K562 (cell line): ENCODE results near the gene CKLF. TPM values are rescaled to one million over a fixed set of nuclear protein-coding genes. Genes with fewer than 3 reads are reported as not detected.

Source experiments
- CGGBP1 ChIP-seq: fragments of 250-450 bp; sonication (Bioruptor Pico); IDR thresholded peaks from 2 replicates; pipeline ENCODE4 v1.9.0; 2021; ENCODE audit warnings: mild to moderate bottlenecking
- EP300 ChIP-seq: IDR thresholded peaks from 2 replicates; pipeline ENCODE4 v1.6.1; 2012; ENCODE audit warnings: low read length, improper control_type of control experiment
- ETS1 ChIP-seq: conservative IDR thresholded peaks from 2 replicates; pipeline ENCODE4 v1.6.1; 2011; ENCODE audit warnings: low read depth, mild to moderate bottlenecking, low read length; ENCODE audit not compliant: control insufficient read depth
- EZH2 ChIP-seq: IDR thresholded peaks from 2 replicates; pipeline ENCODE4 v1.6.1; 2012; ENCODE audit warnings: low read depth, mild to moderate bottlenecking, inconsistent platforms, low read length, borderline replicate concordance
- GABPA ChIP-seq: fragments of 200-800 bp; sonication (Bioruptor generic); conservative IDR thresholded peaks from 2 replicates; pipeline ENCODE4 v1.6.1; 2016; ENCODE audit warnings: low read depth, missing genetic modification characterization, missing compliant biosample characterization
- HDAC2 ChIP-seq: fragments of 450-650 bp; IDR thresholded peaks from 2 replicates; pipeline ENCODE4 v1.6.1; 2016; ENCODE audit warnings: mild to moderate bottlenecking
- HOMEZ ChIP-seq: fragments of 250-450 bp; sonication (Bioruptor Pico); IDR thresholded peaks from 2 replicates; pipeline ENCODE4 v1.4.0; 2020; ENCODE audit warnings: mild to moderate bottlenecking, moderate library complexity
- IRF9 ChIP-seq: fragments of 450-650 bp; IDR thresholded peaks from 2 replicates; pipeline ENCODE4 v1.6.1; 2016; ENCODE audit warnings: missing biosample characterization, missing genetic modification characterization
- MLX ChIP-seq, 2 experiments: fragments of 450-650 bp in 1 of 2; sonication (generic) in 1 of 2; formaldehyde crosslinking; conservative IDR thresholded peaks; 2 replicates each; pipeline versions ENCODE4 v1.4.0 to v1.8.1; 2020 to 2022; ENCODE audit warnings: mild to moderate bottlenecking in 1 of 2, missing genetic modification reagents in 1 of 2
- MYC ChIP-seq, 2 experiments: fragments of 250-450 bp in 1 of 2; sonication (Bioruptor Pico) in 1 of 2; IDR thresholded peaks; 2 replicates each; pipeline versions ENCODE4 v1.5.1 to v1.6.1; 2012 to 2021; ENCODE audit warnings: low read depth in 2 of 2, borderline replicate concordance in 1 of 2, improper control_type of control experiment in 1 of 2, low read length in 1 of 2, mild to moderate bottlenecking in 1 of 2, moderate library complexity in 1 of 2
- SP1 ChIP-seq: sonication (generic); formaldehyde crosslinking; IDR thresholded peaks from 2 replicates; pipeline ENCODE4 v1.8.1; 2022; ENCODE audit warnings: mild to moderate bottlenecking, missing genetic modification reagents
- TOE1 ChIP-seq, 2 experiments: fragments of 450-650 bp in 1 of 2; sonication (generic) in 1 of 2; formaldehyde crosslinking in 1 of 2; IDR thresholded peaks; 2 replicates each; pipeline versions ENCODE4 v1.7.1 to v1.8.0; 2016 to 2022; ENCODE audit warnings: borderline replicate concordance in 2 of 2, mild to moderate bottlenecking in 2 of 2, antibody characterized with exemption in 1 of 2, inconsistent platforms in 1 of 2, low read depth in 1 of 2, missing genetic modification reagents in 1 of 2, moderate library complexity in 1 of 2
- ZKSCAN8 ChIP-seq: fragments of 200-800 bp; sonication (Bioruptor generic); IDR thresholded peaks from 2 replicates; pipeline ENCODE4 v1.6.1; 2016; ENCODE audit warnings: missing genetic modification characterization, missing compliant biosample characterization
- ZNF311 ChIP-seq: fragments of 250-450 bp; sonication (Bioruptor Pico); IDR thresholded peaks from 2 replicates; pipeline ENCODE4 v1.4.0; 2020; ENCODE audit warnings: mild to moderate bottlenecking, moderate library complexity
- ZNF583 ChIP-seq: fragments of 250-450 bp; sonication (Bioruptor Pico); IDR thresholded peaks from 2 replicates; pipeline ENCODE4 v1.4.0; 2020
- polyA plus RNA-seq, 8 experiments: library from polyadenylated mRNA; depleted of rRNA in 4 of 8; stranded (reverse) in 5 of 8; unstranded in 3 of 8; fragments of >200 nt; fragmentation: Nextera tagmentation in 2 of 8; fragmentation: Illumina TruSeq in 1 of 8; extraction: Ambion mirVana in 2 of 8; extraction: Trizol in 1 of 8; gene quantifications; 2 replicates each; pipeline versions ENCODE4 v1.2.1 to v1.2.3, GENCODE V29; 2011 to 2014; ENCODE audit warnings: inconsistent platforms in 1 of 8, missing spikeins in 1 of 8
- total RNA-seq, 7 experiments: library from RNA; depleted of rRNA in 6 of 7; stranded (reverse); fragments of >200 nt in 6 of 7; fragmentation: Illumina TruSeq in 2 of 7; extraction: Trizol in 2 of 7; gene quantifications; 2 replicates each; pipeline versions ENCODE4 v1.2.1 to v1.2.3, GENCODE V29; 2011 to 2021; ENCODE audit warnings: low replicate concordance in 1 of 7
- TF ChIP-seq, protein P1 (sequence below): fragments of 450-650 bp; formaldehyde crosslinking; IDR thresholded peaks from 2 replicates; pipeline ENCODE4 v1.4.0; 2022; ENCODE audit warnings: missing genetic modification characterization

Gene CKLF
- total and polyA plus RNA-seq, 9 of the 15 experiments (the other 6 are each of a cell fraction or from before 2014, with no cell fraction given): 84.8 to 322 (median 118) TPM

DNA sequence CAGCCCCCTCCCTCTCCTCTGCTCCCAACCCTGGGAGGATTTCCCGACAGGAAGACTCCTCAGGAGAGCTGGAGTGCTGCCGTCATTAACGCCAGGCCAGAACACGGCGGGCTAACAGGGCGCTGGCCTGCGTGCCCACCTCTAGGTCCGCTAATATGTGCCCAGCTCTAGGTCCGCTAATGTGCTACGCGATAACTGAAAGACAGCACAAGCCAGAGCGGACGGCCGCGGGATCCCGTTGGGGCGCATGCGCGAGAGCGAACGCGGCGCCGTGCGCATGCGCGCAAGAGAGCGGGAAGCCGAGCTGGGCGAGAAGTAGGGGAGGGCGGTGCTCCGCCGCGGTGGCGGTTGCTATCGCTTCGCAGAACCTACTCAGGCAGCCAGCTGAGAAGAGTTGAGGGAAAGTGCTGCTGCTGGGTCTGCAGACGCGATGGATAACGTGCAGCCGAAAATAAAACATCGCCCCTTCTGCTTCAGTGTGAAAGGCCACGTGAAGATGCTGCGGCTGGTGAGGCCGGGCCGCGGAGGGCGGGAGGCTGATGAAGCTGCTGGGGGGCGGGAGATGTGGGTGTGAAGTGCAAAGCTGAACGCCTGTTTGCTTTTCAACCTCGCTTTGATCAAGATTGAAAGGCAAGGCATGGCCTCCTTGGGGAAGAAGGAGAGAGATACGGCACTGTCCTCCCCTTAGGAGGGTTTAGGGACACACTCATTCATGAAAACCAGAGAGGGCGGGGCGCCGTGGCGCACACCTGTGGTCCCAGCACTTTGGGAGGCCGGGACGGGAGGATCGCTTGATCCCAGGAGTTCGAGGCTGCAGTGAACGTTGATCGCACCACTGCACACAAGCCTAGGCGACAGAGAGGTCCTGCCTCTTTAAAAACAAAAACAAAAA is at the start of gene CKLF (continued):
- TF ChIP-seq ZNF311 (CRISPR knock-in tag) (no peak), EP300 (no peak; the same call in 1 of the 2 replicates), HOMEZ (CRISPR knock-in tag) (no peak), IRF9 (no peak), ETS1 (no peak), CGGBP1 (CRISPR knock-in tag) (no peak), SP1 (peak; percentile 31; the same call in 1 of the 2 replicates), ZKSCAN8 (CRISPR knock-in tag) (no peak), MLX (CRISPR knock-in tag; conservative IDR thresholded peaks at IDR 0.05) (no peak; a peak in 1 of 4 replicates), TOE1 (IDR thresholded peaks at IDR 0.05; ENCODE audit: borderline replicate concordance) (peak; percentile 77), TOE1 (CRISPR knock-in tag; IDR thresholded peaks at IDR 0.05; ENCODE audit: borderline replicate concordance, low read depth) (0 out of 2 replicates have a peak, but pooled peaks have one; percentile 81), EZH2 (no peak), MYC (IDR thresholded peaks at IDR 0.05; ENCODE audit: low read depth, low read length) (peak; percentile 56), MYC (CRISPR knock-in tag; IDR thresholded peaks at IDR 0.05; ENCODE audit: borderline replicate concordance, low read depth) (0 out of 2 replicates have a peak, but pooled peaks have one; percentile 38), GABPA (tag) (no peak), ZNF583 (CRISPR knock-in tag) (0 out of 2 replicates have a peak, but pooled peaks have one; percentile 56), HDAC2 (peak; percentile 95)
- TF ChIP-seq, protein P1, sequence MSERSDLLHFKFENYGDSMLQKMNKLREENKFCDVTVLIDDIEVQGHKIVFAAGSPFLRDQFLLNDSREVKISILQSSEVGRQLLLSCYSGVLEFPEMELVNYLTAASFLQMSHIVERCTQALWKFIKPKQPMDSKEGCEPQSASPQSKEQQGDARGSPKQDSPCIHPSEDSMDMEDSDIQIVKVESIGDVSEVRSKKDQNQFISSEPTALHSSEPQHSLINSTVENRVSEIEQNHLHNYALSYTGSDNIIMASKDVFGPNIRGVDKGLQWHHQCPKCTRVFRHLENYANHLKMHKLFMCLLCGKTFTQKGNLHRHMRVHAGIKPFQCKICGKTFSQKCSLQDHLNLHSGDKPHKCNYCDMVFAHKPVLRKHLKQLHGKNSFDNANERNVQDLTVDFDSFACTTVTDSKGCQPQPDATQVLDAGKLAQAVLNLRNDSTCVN (CRISPR knock-in tag): peak; percentile 25; the same call in 1 of the 2 replicates
